ENCODE data around the gene BNC2.

DNA sequence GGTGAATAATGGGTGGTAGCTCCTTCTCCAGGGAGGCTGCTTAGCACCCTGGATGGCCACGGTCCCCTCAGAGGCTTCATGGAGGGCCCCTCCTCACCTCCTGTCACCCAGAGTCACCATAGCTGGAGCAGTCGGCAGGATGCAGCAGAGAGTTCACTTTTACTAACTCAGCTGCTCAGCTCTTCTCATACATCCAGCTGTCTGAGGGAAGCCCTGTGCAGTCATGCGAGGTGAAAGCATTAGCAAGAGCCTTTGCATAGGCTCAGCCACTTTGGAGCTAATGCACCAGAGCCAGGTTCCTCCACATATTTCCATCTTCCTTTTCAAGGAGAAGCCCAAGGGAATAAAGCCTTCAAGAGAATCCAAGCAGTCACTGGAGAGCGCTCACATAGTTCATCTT, 499.2 kb downstream of the BNC2 start:
- TF ChIP-seq, protein P1, sequence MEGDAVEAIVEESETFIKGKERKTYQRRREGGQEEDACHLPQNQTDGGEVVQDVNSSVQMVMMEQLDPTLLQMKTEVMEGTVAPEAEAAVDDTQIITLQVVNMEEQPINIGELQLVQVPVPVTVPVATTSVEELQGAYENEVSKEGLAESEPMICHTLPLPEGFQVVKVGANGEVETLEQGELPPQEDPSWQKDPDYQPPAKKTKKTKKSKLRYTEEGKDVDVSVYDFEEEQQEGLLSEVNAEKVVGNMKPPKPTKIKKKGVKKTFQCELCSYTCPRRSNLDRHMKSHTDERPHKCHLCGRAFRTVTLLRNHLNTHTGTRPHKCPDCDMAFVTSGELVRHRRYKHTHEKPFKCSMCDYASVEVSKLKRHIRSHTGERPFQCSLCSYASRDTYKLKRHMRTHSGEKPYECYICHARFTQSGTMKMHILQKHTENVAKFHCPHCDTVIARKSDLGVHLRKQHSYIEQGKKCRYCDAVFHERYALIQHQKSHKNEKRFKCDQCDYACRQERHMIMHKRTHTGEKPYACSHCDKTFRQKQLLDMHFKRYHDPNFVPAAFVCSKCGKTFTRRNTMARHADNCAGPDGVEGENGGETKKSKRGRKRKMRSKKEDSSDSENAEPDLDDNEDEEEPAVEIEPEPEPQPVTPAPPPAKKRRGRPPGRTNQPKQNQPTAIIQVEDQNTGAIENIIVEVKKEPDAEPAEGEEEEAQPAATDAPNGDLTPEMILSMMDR (IDR thresholded peaks at IDR 0.05) = no peak
- no peak for TF ChIP-seq POLR2A (IDR thresholded peaks at IDR 0.05)
